Keratinocyte (primary cell): Measurements from ENCODE around the gene DGKD.

Source experiments
- CTCF ChIP-seq, 3 experiments: IDR thresholded peaks in 1 of 3; conservative IDR thresholded peaks in 1 of 3; optimal IDR thresholded peaks in 1 of 3; 2 replicates in 2 of 3; 3 replicates in 1 of 3; pipeline versions ENCODE3 to v1.5.1; 2011; ENCODE audit warnings: low read length in 3 of 3, mild to moderate bottlenecking in 3 of 3, moderate library complexity in 2 of 3, control low read depth in 1 of 3, inconsistent platforms in 1 of 3; ENCODE audit not compliant: insufficient read depth in 2 of 3; ENCODE audit errors: extremely low read depth in 1 of 3
- EZH2 ChIP-seq: IDR thresholded peaks from one replicate; pipeline ENCODE4 v1.6.1; 2012; ENCODE audit warnings: inconsistent platforms, mild to moderate bottlenecking, low read length, moderate library complexity

DNA sequence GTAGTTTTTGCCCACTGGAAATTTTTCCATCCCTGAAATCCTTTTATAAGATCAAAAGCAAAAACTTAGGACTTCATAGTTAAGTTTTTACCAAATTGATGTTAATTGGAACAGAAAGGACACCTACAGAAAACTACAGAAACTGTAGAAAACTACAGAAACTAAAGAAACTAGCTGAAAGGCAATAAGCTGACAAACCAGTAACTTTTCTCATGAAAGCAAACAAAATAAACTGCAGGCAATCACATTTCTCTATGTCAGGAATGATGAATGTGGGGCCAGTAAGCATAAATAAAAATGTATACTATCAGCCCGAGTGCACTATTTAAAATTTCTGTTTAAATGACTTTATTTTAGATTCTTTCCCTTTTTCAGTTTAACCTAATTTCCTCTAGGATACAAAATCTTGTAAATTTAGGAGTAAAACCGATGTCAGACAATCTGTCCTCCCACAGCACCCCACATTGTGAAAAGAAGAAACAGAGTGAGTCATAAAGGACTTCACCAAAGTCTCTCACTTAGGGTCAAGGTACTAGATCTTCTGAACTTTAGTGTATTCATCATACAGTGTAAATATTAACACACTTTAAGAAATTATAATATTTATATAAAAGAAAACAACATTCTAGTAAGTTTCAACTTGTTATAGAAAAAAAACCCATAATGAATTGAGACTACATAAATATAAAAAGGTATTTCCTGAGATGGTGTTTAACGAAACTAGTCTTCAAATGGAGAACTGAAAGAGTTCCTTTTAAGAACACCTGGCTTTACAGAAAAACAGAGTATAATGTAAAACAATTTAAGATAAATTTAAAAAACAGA is 165.7 kb downstream of the DGKD start:
- no peak for TF ChIP-seq CTCF (optimal IDR thresholded peaks at IDR 0.05 in 1 of 3, IDR thresholded peaks at IDR 0.05 in 1 of 3, conservative IDR thresholded peaks at IDR 0.05 in 1 of 3; ENCODE audit: extremely low read depth in 1 of 3, insufficient read depth in 2 of 3, low read length in 3 of 3)
- TF ChIP-seq EZH2: no peak
